NK-92 (cell line): ENCODE results near the gene OPCML.

Experiments used
- DNase-seq: peaks from one replicate; lab custom pipeline; 2025; ENCODE audit not compliant: unreplicated experiment; lab: John Stamatoyannopoulos, UW

Gene OPCML

DNA sequence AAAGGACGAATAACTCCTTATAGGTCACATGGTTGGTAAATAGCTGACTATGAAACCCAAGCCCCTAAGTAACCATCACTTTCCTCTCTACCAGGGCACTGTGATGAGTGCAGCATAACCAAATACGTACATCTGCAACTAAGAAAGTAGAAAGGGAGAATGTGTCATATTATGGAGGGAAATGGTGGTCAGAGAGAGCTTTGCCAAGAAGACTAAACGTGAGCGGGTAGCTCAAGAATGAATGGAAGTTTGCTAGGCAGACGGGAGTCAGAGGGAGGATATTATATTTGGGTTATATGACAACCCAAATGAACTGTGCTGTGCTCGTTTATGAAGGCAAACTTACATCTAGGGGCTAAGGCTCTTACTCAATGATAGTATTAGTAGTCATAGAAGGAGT is 537.3 kb downstream of the OPCML start:
- DNase-seq: no peak

DNA sequence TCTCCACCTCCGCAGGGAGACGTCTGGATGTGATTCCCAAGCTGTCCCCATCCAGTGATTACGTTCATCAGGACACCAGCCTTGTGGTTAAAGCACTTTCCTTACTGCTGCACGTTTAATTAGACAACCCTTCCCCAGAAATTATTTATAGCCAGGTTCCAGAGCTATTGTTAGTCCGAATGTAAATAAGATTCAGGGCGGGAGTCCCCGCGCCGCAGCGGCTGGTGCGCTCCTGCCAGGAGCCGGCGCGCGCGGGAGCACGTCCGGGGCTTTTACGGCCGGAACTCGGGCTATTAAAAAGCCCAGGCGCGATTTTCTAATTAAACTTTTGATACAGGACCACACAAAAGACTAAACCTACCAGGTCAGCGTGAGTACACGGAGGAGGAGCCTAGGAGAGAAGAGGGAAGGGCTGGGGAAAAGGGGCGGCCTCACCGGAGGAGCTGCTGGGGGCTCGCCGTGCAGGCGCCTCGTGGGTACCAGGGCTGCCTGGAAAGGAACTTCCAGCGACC is 538.3 kb downstream of the OPCML start:
- DNase-seq: no peak

DNA sequence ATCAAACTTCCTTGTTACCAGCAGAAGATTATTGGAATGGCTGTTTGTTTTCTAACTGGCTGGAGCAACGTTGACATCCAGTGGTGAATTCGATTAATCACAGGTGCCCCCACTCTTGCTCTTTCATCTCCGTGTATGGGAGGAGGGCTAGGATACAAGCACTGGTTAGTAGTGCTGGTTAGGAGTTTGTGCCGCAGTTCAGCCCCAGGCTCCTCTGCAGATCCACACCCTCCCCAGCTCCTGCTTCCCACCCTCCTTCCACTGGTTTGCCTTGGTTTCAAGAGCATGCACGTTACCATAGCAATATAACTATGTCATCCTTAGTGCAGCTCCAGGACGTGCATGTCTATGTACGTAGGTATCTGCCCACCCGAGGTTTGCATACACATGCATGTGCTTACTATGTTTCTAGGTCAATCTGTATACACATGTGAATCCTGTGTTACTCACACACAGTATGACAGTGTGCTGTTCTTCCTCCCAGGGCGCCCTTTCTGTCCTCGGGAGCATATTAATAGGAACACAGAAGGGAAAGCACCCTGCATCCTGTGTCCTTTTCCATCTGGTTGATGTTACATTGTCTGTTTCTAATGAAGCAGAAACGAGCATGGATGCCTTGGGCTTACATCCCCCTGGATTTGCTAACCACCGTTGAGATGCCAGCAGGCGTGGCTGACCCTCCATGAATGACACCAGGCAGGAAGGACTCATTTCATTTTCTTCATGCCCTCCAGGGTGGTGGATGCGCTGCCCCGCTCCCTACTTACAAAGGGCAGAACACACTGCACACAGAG is 539.3 kb downstream of the OPCML start:
- DNase-seq: no peak

DNA sequence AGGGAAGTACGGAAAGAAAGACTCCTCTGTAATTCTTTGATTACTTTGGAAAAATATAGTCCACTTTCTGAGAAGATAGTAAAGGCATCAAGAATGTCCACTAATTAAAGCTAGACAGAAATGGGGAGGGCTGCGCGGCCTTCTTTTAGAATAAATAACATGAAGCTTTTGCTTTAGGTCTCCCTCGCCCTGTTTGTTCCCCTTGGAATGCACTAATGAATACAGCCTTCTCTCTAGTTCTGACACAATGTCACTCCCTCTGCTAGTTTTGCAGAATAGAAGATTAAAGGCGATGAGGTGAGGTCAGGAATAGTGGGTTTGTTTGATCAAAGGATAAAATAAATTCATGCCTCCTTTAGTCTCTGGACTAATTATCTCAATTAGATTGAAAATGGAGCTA is 543.9 kb downstream of the OPCML start:
- DNase-seq: no peak

DNA sequence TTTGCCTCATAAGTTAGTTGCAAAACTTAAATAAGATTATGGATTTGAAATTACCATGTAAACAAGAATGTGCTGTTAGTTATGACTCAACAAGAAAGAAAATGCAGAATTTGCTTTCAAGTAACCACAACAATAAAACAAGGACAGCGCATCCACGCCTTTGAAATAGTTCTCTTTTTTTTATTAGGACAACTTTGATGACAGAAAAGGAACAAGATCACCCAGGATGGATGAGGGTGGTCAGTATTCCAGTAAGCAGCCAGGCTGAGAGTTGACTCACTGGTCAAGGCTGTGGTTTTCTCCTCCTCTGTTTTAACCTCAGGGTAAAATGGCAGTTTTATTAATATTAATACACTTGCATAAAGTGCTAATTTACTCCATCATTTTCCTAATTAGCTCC is 544.4 kb downstream of the OPCML start:
- no peak for DNase-seq

DNA sequence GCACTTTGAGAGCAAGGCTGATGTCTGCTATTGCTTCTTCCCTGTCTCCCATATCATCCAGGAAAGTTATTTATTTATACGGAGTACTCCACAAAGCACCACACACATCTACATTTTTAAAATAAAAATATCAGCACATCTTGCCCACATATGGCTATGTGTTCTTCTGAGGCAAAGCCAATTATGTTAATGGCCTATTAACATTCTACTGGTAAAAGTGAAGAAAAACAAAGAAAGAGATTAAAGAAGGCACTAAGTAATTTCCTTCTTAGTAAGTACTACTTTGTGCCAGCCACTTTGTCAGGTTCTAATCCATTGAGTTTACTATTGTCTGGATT is 548.7 kb downstream of the OPCML start:
- no peak for DNase-seq

DNA sequence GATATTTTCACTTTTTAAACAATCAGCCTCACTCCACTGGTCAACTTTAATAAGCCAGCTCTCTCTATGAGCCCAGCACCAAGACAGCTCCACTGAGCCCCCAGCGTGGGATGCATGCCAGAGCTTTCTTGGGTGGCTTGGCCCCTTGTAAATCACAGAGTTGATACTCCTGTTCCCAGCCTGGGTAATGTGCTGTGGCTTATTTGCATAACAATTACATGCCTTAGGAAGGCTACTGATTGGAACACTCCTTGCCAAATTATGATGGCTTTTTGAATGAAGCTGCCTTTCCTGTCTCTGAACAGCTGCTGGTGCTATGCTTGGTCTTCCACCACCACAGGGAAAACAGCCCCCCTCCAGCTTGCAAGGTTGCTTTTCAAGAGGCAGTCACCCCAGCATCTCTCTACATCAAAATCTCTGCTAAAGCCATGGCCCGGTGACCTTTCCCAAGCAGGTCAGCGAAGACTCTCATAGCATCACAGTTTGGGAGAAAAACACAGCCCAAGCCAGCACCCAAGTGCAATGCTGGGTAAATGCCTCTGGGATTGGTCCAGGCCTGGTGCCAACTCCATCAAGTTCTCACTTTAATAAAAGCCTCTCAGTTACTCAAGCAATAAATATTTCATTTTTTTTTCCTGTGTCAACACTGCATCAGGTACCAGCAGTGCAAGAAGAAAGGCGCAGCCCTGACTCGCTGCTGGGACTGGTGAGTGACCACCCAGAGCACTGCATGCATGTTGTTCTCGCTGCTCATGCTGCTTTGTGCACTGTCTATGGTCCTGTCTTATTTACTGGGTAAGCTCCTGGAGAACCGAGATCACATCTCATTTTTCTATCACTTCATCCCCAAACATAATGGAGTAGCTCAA is 549.3 kb downstream of the OPCML start:
- DNase-seq: no peak

DNA sequence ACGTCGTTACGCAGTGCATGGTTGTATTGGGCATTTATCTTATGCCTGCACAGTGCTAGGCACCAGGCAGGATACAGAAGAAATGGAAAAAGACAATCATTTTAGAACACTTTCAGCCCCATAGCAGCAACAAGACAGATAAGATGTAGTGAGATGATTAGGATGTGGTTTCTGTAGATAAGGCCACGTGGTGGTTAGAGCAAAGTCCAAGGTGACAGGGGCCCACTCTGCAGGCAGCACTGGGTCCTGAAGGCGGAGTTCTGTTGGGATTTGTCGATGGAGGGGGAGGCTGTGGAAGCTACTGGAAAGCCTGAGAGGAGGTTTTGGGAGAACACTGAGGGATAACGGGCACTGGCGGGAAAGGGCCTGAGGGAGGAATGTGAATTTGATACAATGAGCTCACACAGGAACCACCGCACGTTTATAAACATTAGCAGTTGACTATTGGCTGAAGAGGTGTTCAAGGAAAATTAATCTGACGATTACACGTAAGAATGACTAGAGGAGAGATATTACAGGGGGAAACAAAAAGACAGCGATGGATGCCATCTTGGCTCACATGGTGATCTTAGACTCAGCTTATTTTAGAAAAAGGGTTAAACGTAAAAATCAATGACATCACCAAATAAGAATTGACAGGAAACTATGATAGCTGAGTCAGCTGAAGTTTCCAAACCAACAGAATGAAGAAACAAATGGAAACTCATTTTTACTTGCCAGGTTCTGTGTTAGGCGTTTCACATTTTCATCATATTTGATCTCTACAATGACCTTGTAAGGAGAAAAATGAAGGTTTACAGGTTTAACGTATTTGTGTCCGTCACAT is 551.0 kb downstream of the OPCML start:
- no peak for DNase-seq

DNA sequence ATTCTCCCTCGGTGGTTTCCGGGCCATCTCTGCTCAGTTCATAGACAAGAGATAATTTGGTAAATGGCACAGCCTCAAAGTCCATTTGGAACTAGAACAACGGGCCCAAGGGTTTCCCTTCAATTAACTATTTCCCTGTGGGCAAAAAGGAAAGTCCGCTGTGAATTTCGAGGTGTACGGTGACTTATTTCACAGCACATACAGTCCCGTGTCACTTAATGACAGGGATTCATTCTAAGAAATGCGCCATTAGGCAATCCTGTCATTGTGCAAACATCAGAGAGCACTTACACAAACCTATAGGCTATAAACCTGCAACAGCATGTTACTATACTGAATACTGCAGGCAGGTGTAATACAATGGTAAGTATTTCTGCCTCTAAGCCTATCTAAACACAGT is 551.6 kb downstream of the OPCML start:
- no peak for DNase-seq

DNA sequence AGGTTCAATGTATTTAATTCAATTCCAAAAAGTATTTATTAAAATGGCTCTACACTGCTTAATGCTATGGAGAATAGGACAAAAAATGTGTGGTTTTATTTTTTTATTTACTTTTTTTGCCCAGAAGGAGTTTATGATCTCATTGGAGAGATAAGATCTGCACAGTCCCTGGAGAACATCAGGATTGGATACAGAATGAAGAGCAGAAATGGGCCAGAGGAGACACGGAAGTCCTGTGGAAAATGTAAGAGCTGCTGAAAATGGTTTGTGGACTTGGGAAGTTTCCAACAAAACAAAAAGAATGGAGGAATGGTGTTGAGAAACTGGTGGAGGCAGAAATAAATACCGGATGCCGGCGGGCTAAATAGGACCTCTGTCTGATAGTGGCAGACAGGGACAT is 554.6 kb downstream of the OPCML start:
- DNase-seq: no peak

DNA sequence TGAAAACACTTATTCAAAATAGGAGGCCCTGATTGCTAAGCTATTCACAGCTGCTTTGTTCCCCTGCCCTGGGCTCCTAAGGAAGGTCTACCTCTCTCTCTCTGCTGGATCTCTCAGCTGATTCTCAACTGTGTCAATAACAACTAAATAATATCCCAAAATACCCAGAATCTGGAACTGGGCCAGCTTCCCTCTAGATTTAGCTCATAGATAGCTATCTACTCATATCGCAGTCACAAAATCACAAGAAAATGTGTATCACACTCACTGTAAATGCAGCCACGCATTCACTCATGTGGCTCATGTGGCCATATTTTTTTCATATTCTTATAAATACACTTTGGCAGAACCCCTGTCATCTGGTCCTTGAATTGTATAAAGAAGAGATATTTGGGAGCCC is 555.1 kb downstream of the OPCML start:
- no peak for DNase-seq

DNA sequence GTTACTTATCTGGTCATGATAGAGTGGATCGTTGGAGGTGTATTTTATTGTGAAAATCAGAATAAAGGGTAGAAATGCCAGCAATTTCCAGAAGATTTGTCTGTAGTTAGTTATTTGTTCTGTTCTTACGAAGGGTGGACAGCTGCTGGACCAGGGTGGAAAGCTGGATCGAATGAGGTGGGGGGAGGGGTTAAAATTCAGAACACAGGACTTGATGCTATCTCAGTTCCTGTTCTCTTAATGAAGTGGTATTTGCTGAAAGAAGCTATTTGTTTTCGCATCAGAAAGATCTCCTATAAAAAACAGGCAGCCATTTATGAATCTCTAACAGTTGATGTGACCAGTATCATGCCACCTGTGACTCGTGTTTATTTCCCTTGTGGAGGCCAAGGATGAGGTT is 556.2 kb downstream of the OPCML start:
- no peak for DNase-seq

DNA sequence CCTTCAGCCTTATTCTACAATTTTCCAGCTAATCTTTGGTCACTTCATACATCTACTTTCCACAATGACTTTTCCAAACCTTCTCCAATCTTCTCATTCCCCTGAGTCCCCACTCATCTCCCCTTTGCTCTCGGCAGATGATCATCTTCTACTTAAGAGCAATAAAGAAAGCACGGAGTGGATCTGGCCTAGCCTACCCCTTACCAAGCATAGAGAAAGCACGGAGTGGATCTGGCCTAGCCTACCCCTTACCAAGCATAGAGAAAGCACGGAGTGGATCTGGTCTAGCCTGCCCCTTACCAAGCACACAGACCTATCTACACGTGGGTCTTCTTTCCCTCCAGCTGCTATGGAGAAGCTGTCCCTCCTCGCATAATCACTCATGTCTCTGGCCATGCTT is 558.6 kb downstream of the OPCML start:
- DNase-seq: no peak

DNA sequence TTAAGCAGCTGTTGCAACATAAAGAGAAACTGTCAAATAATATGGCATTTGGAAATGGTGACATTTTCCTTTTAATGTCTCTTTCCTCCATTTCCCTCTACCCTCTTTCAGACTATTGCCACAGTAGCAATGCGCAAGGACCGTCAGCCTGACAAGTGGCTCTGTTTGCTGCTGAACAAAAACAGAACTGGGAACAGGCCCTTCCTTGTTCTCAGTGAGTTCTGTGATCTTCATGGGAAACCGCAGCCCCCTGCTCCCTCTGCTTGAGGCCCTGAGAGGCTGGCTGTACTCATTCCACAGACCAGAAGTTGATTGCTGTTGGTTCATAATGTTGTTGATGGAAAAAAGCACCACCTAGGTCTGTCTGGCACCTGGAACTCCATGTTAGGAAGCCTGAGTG is 559.7 kb downstream of the OPCML start:
- no peak for DNase-seq

DNA sequence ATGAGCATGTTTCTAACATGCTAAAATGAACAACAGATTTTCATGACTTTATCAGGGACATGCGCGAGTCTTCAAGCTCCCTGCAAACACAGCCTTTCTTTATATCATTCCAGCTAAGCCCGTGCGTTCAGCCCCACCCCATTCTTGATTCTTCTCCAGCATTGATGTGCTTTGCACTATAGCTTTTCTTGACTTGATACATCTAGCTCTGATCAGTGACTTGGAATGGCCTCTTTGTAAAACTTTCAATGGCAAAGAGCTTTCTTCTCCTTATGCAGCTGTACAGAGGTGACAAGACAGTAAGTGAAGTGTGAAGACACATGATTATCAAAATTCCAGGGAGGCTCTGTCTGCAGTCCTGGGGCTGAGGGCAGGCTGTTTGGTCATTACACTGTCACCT is 561.0 kb downstream of the OPCML start:
- DNase-seq: no peak

DNA sequence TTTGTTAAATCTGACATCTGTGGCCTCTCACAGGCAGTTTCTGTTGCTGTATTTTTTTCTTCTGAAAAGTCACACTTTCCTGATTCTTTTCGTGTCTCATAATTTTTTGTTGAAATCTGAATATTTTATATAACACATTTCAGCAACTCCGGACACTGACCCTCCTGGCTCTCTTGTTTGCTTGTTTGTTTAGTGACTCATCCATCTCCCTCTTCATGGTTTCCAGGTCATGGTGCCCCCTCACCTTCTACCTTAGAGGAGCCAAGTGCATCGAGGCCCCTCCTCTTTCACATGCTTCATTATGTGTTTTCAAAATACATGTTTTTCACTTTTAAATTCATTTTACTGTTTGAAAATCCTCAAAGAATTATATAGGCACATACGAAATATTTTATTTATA is 562.4 kb downstream of the OPCML start:
- DNase-seq: no peak

DNA sequence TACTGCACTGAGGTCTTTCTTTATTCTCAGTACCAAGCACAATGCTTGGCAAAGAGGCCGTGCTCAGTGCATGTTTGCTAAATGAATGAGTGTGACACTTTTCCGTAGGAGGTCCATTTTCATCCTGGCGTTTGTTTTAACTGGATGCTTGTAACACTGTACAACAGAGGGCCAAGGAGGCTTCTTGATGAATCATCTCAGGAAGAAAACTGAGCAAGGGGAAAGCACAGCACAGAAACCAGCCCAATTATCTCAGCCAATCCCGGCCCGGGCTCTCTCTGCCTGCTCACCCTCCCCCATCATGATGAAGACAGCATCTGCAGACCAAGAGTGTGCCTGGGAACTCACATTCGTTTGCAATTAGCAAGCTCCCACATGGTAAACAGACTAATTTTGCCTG is 570.3 kb downstream of the OPCML start:
- DNase-seq: no peak

DNA sequence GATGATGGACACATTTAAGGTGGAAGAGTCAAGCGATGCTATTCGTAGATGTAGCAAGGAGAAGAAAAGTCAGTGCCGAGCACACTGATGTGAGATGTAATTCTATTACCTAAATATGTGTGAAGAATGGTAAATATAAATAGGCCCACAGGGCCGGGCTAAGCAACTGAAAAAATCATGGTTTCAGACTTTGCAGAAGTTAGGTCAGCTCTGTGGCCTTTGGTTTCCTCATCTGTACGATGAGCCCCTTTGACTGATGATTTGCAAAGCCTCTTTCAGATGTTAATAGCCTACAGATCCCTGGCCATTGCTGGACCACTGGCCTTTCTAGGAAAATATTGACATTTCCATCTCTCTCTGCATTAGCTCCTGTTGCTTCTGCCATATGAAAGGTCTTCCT is 570.8 kb downstream of the OPCML start:
- DNase-seq: no peak

DNA sequence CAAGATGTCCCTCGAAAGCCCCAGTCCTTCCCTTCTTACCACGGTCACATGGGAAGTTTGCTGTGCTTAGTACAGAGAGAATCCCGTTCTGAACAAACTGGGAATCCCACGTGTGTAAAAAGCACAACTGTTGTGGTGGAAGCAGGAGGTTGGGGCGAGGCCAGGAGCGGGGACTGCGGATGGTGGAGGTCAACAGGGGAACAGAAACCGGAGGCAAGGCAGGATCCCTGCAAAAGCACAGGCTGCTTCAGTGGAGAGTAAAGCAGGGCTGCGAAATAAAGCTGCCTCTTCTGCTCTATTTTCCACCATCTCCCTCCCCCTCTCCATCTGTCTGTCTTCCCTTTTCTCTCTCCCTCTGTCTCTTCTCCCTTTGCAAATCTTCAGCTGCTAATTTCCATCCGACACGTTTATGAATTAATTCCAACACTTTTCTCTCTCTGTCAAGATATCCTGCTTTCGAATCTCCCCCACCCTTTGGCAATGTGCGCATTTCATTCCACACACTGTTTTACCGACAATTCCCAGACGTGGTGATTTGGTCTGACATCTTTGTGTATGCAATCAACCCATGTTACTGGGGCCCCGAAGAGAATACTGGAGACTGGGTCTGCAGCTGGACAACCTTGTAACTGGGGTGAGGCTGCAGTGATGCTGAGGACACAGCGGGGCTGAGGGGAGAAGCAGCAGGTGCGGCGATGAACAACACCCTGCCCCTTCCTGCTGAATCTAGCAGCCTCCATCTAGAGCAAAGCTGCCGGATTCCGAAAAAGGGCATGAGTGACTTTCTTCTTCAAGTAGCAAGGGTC is 571.8 kb downstream of the OPCML start:
- no peak for DNase-seq

DNA sequence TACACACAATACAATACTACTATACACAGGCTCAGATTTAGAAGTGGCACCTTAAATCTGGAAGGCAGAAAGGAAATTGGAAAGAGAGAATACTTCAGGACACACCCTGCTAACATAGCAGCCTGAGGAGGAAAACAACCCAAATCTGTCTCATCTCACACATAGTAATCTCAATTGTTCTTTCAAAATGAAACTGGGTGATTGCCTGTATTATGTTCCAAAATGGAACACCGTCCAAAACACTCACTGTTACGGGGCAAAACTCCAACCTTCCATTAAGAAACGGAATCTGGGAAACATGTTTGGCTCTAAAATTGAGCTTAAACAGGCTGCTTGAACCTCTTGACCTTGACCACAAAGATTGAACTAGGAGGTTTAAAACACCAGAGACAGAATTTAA is 572.6 kb downstream of the OPCML start:
- DNase-seq: no peak

DNA sequence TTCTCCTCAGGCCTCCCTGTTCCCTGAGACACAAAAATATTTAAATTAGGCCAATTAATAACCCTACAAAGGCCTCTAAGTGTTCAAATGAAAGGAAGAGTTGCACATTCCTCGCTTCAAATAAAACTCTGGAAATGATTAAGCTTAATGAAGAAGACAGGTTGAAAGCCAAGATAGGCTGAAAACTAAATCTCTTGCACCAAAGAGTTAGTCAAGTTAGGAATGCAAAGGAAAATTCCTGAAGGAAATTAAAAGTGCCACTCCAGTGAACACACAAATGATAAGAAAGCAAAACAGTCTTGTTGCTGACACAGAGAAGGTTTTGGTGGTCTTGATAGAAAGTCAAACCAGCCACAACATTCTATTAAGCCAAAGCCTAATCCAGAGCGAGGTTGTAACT is 574.4 kb downstream of the OPCML start:
- DNase-seq: no peak
